Measurements from ENCODE around the gene FSIP1.

FSIP1 gene

GRCh38 chr15:39624806-39625205, 157.8 kb downstream of the FSIP1 start:
- no peaks in the 10 kb centered on the region for H3K4me1 ChIP-seq (ENCODE audit: control insufficient read depth, low read length)
- no peak overlapping the region for H3K4me3 ChIP-seq (ENCODE audit: low read length)
- H4K20me1 ChIP-seq (ENCODE audit: control insufficient read depth, insufficient read depth, low read depth, low read length) = no peaks in the 10 kb centered on the region
- no peaks in the 10 kb centered on the region for H3F3A ChIP-seq (ENCODE audit: control insufficient read depth, insufficient read depth)
- TF ChIP-seq EZH2phosphoT487 (IDR thresholded peaks at IDR 0.05; ENCODE audit: borderline replicate concordance, low read length) (no peak), CTCF (IDR thresholded peaks at IDR 0.05; ENCODE audit: low read depth, low read length, poor library complexity, severe bottlenecking) (no peak)
- no peaks in the 10 kb centered on the region for H3K9me3 ChIP-seq (ENCODE audit: control insufficient read depth, insufficient read depth, low read length)
- H3K9me2 ChIP-seq (replicated peaks; ENCODE audit: control insufficient read depth, low read length) = no peaks in the 10 kb centered on the region
- no peaks in the 10 kb centered on the region for H3K79me2 ChIP-seq (ENCODE audit: control insufficient read depth, low read length)
- no peak overlapping the region for H3K4me2 ChIP-seq (ENCODE audit: low read length)
- H3K27me3 ChIP-seq (ENCODE audit: control insufficient read depth, low read length) = 0 out of 2 replicates have a peak, but pooled peaks cover 2% of the 10 kb centered on the region
- no peaks in the 10 kb centered on the region for H3K36me3 ChIP-seq (ENCODE audit: control insufficient read depth, low read length)
- no peak overlapping the region for H3K27ac ChIP-seq (ENCODE audit: low read depth, low read length)

- 0 out of 2 replicates have a peak, but pooled peaks cover 2% of the 10 kb centered on the region for H3K27me3 ChIP-seq (ENCODE audit: control insufficient read depth, low read length)
- H3K9me2 ChIP-seq (replicated peaks; ENCODE audit: control insufficient read depth, low read length) = no peaks in the 10 kb centered on the region
- H3K79me2 ChIP-seq (ENCODE audit: control insufficient read depth, low read length) = no peaks in the 10 kb centered on the region
- H3K4me3 ChIP-seq (ENCODE audit: low read length) = no peak overlapping the region
- no peaks in the 10 kb centered on the region for H3F3A ChIP-seq (ENCODE audit: control insufficient read depth, insufficient read depth)
- H3K27ac ChIP-seq (ENCODE audit: low read depth, low read length) = no peak overlapping the region
- H3K36me3 ChIP-seq (ENCODE audit: control insufficient read depth, low read length) = no peaks in the 10 kb centered on the region
- H4K20me1 ChIP-seq (ENCODE audit: control insufficient read depth, insufficient read depth, low read depth, low read length) = no peaks in the 10 kb centered on the region
- no peaks in the 10 kb centered on the region for H3K9me3 ChIP-seq (ENCODE audit: control insufficient read depth, insufficient read depth, low read length)
- H3K4me1 ChIP-seq (ENCODE audit: control insufficient read depth, low read length) = no peaks in the 10 kb centered on the region
- TF ChIP-seq EZH2phosphoT487 (IDR thresholded peaks at IDR 0.05; ENCODE audit: borderline replicate concordance, low read length) (no peak), CTCF (IDR thresholded peaks at IDR 0.05; ENCODE audit: low read depth, low read length, poor library complexity, severe bottlenecking) (no peak)
- no peak overlapping the region for H3K4me2 ChIP-seq (ENCODE audit: low read length)
Observed at GRCh38 chr15:39623529-39623931, 159.1 kb downstream of the FSIP1 start.

GRCh38 chr15:39622660-39623516, 159.8 kb downstream of the FSIP1 start:
- no peaks in the 10 kb centered on the region for H3K4me1 ChIP-seq (ENCODE audit: control insufficient read depth, low read length)
- H3K27ac ChIP-seq (ENCODE audit: low read depth, low read length) = no peak overlapping the region
- no peak overlapping the region for H3K4me2 ChIP-seq (ENCODE audit: low read length)

More at GRCh38 chr15:39622660-39623516, 159.8 kb downstream of the FSIP1 start:
- Histone ChIP-seq H4K20me1 (ENCODE audit: control insufficient read depth, insufficient read depth, low read depth, low read length) (no peaks in the 10 kb centered on the region), H3K9me2 (replicated peaks; ENCODE audit: control insufficient read depth, low read length) (no peaks in the 10 kb centered on the region), H3K9me3 (ENCODE audit: control insufficient read depth, insufficient read depth, low read length) (no peaks in the 10 kb centered on the region), H3K79me2 (ENCODE audit: control insufficient read depth, low read length) (no peaks in the 10 kb centered on the region), H3F3A (ENCODE audit: control insufficient read depth, insufficient read depth) (no peaks in the 10 kb centered on the region), H3K27me3 (ENCODE audit: control insufficient read depth, low read length) (0 out of 2 replicates have a peak, but pooled peaks cover 2% of the 10 kb centered on the region), H3K4me3 (ENCODE audit: low read length) (no peak overlapping the region), H3K36me3 (ENCODE audit: control insufficient read depth, low read length) (no peaks in the 10 kb centered on the region)
- no peak for TF ChIP-seq EZH2phosphoT487 (IDR thresholded peaks at IDR 0.05; ENCODE audit: borderline replicate concordance, low read length)
- no peak for TF ChIP-seq CTCF (IDR thresholded peaks at IDR 0.05; ENCODE audit: low read depth, low read length, poor library complexity, severe bottlenecking)

All from DOHH2 (cell line).